Measurements from ENCODE around the gene ACTL10. TPM values are rescaled to one million over a fixed set of nuclear protein-coding genes. Genes with fewer than 3 reads are reported as not detected.
"Not testable (repeated sequence)": the region's sequence is repeated elsewhere in the genome, so short reads cannot be mapped to it uniquely, and the experiment has no call there.

The ACTL10 gene
- total and polyA plus RNA-seq, 2 of the 4 experiments (the other 2 are of a cell fraction), result 0.18 to 0.43 TPM

GRCh38 chr20:33700696-33701441 is 34.1 kb downstream of the ACTL10 start:
- H3K4me1 ChIP-seq (ENCODE audit: control insufficient read depth, insufficient read depth, low read length); H3K9ac ChIP-seq (ENCODE audit: low read depth, low read length); H3K79me1 ChIP-seq (ENCODE audit: low read depth in 1 of 2, low read length in 2 of 2); H3K9me3 ChIP-seq (ENCODE audit: control insufficient read depth, insufficient read depth, low read length); H2AFZ ChIP-seq (replicated peaks; ENCODE audit: low read length, poor library complexity); H3K14ac ChIP-seq (replicated peaks; ENCODE audit: low read depth, low read length); H3K56ac ChIP-seq (ENCODE audit: extremely low read depth, insufficient read depth, low read length); BruUV-seq (replicated peaks); in situ Hi-C loops (cut with MboI; ENCODE audit: low sequenced_read_pairs); dilution Hi-C loops (cut with HindIII; ENCODE audit: low sequenced_read_pairs, unreplicated experiment); H2AK5ac ChIP-seq (ENCODE audit: low read depth, low read length); DNase-seq; H2BK20ac ChIP-seq (ENCODE audit: low read depth, low read length); intact Hi-C loops (cut with micrococcal nuclease); H3K4ac ChIP-seq (ENCODE audit: low read depth, low read length); H3K27me3 ChIP-seq (ENCODE audit: control insufficient read depth, insufficient read depth, low read length); H3K4me2 ChIP-seq (ENCODE audit: low read depth, low read length); H3K36me3 ChIP-seq (ENCODE audit: control insufficient read depth, insufficient read depth, low read length); H4K5ac ChIP-seq (ENCODE audit: low read depth, low read length); H2BK5ac ChIP-seq (ENCODE audit: low read depth, low read length, poor library complexity, severe bottlenecking); CTCF ChIA-PET; ATAC-seq (ENCODE audit: low read depth); H4K20me1 ChIP-seq (ENCODE audit: insufficient read depth, low read length); H4K8ac ChIP-seq (ENCODE audit: low read depth in 2 of 2, low read length in 2 of 2); H3K23ac ChIP-seq (ENCODE audit: low read depth, low read length); H3K4me3 ChIP-seq (ENCODE audit: insufficient read depth, low read depth, low read length); H3K18ac ChIP-seq (ENCODE audit: low read depth, low read length); H2BK120ac ChIP-seq (ENCODE audit: low read depth, low read length); H3K9me1 ChIP-seq (ENCODE audit: insufficient read depth, low read length); H4K91ac ChIP-seq (ENCODE audit: insufficient read depth, low read depth, low read length); H2AK9ac ChIP-seq (replicated peaks; ENCODE audit: low read depth, low read length, poor library complexity); POLR2A ChIA-PET (ENCODE audit: unreplicated experiment); H3K27ac ChIP-seq (ENCODE audit: insufficient read depth, low read length); H2BK15ac ChIP-seq (ENCODE audit: low read depth, low read length): not testable (repeated sequence)
- 96% methylated on average over 18 of the region's 45 CpGs; no CpG with 5 or more reads in 1 of the 2 experiments for WGBS, 2 experiments (ENCODE audit: extremely low coverage in 2 of 2, insufficient read length in 1 of 2)
